HepG2 (cell line): ENCODE measurements around the gene DAAM2. TPM values are rescaled to one million over a fixed set of nuclear protein-coding genes. Genes with fewer than 3 reads are reported as not detected.

Experiments
- ATAC-seq: fragments of 200-7000 bp; cut with Tn5 transposase; 3 replicates; pipeline ENCODE4 v1.9.1; 2020; ENCODE audit warnings: mild to moderate bottlenecking, moderate library complexity
- BruUV-seq: library from RNA; stranded (reverse); fragments of 400-500 nt; replicated peaks from 2 replicates; lab custom pipeline; 2021; lab: Mats Ljungman, UMichigan
- CTCF ChIA-PET: fragments of 300-600 bp; formaldehyde crosslinking; extraction: SDS; loops from one replicate; lab custom pipeline; 2021; ENCODE audit warnings: low total read pairs, inconsistent platforms, low intra/inter-chr PET ratio; lab: Yijun Ruan, JAX
- POLR2A ChIA-PET: fragments of 350-600 bp; sonication (Branson Sonifier 250); formaldehyde crosslinking; loops from one replicate; lab custom pipeline; 2020; ENCODE audit warnings: antibody characterized with exemption, inconsistent platforms; lab: Yijun Ruan, JAX
- DNase-seq: peaks from one replicate; pipeline ENCODE4 v3.0.0-alpha.2; 2015; ENCODE audit warnings: low spot score
- FAIRE-seq: peaks from 3 replicates; lab custom pipeline; 2011; peaks lifted over from hg19 to GRCh38; lab: Jason Lieb, UNC
- H2AFZ ChIP-seq: one replicate; pipeline ENCODE4 v1.6.1; 2011; ENCODE audit warnings: low read length, inconsistent platforms
- H3K27ac ChIP-seq: fragments of 300-600 bp; 3 replicates; pipeline ENCODE4 v1.8.0; 2011; ENCODE audit warnings: mixed run types, mild to moderate bottlenecking, mixed read lengths, low read length, inconsistent platforms; ENCODE audit not compliant: insufficient read depth; ENCODE audit errors: extremely low read length
- H3K27me3 ChIP-seq, 2 experiments: fragments of 200-600 bp in 1 of 2; 2 replicates in 1 of 2; 3 replicates in 1 of 2; pipeline versions ENCODE4 v1.6.0 to v1.8.0; 2011; ENCODE audit warnings: low read length in 2 of 2, mild to moderate bottlenecking in 2 of 2, moderate library complexity in 2 of 2, inconsistent platforms in 1 of 2; ENCODE audit not compliant: insufficient read depth in 2 of 2, control insufficient read depth in 1 of 2
- H3K36me3 ChIP-seq, 2 experiments: fragments of 200-600 bp in 1 of 2; replicated peaks in 1 of 2; 2 replicates in 1 of 2; 3 replicates in 1 of 2; pipeline versions ENCODE4 v1.5.1 to v1.8.0; 2011; ENCODE audit warnings: low read length in 2 of 2, inconsistent platforms in 1 of 2; ENCODE audit not compliant: insufficient read depth in 2 of 2, control insufficient read depth in 1 of 2
- H3K4me1 ChIP-seq: 2 replicates; pipeline ENCODE4 v1.5.1; 2012; ENCODE audit warnings: low read length, inconsistent platforms; ENCODE audit not compliant: insufficient read depth
- H3K4me2 ChIP-seq: 2 replicates; pipeline ENCODE4 v1.6.0; 2011; ENCODE audit warnings: low read depth, low read length, inconsistent platforms
- H3K4me3 ChIP-seq, 3 experiments: fragments of 200-600 bp in 1 of 3; sonication (generic), shearing (Covaris generic) in 1 of 3; replicated peaks in 1 of 3; 2 replicates each; pipeline ENCODE4 v1.5.1; 2011 to 2016; ENCODE audit warnings: low read length in 3 of 3, inconsistent platforms in 2 of 3, low read depth in 2 of 3, mild to moderate bottlenecking in 2 of 3, control low read depth in 1 of 3, mixed read lengths in 1 of 3; ENCODE audit not compliant: insufficient read depth in 1 of 3
- H3K79me2 ChIP-seq: one replicate; pipeline ENCODE4 v1.6.1; 2011; ENCODE audit warnings: low read length, inconsistent platforms; ENCODE audit not compliant: insufficient read depth
- H3K9ac ChIP-seq: 2 replicates; pipeline ENCODE4 v1.6.0; 2011; ENCODE audit warnings: mild to moderate bottlenecking, low read depth, low read length, inconsistent platforms; ENCODE audit not compliant: insufficient read depth
- H3K9me3 ChIP-seq: 2 replicates; pipeline ENCODE4 v1.5.1; 2012; ENCODE audit warnings: mild to moderate bottlenecking, low read length
- H4K20me1 ChIP-seq: 2 replicates; pipeline ENCODE4 v1.6.0; 2011; ENCODE audit warnings: inconsistent platforms, mild to moderate bottlenecking, low read length, moderate library complexity; ENCODE audit not compliant: insufficient read depth
- CSRNP1 ChIP-seq: sonication (generic); formaldehyde crosslinking; IDR thresholded peaks from 2 replicates; pipeline ENCODE4 v1.8.1; 2023; ENCODE audit warnings: mild to moderate bottlenecking, missing genetic modification reagents
- FOXP4 ChIP-seq: sonication (generic); formaldehyde crosslinking; IDR thresholded peaks from 2 replicates; pipeline ENCODE4 v1.4.0; 2020; ENCODE audit warnings: missing genetic modification reagents
- GFI1 ChIP-seq: sonication (generic); formaldehyde crosslinking; IDR thresholded peaks from 2 replicates; pipeline ENCODE4 v1.5.0; 2020; ENCODE audit warnings: missing genetic modification reagents, mild to moderate bottlenecking, borderline replicate concordance
- HIVEP1 ChIP-seq: sonication (generic); formaldehyde crosslinking; IDR thresholded peaks from 2 replicates; pipeline ENCODE4 v1.4.0; 2020; ENCODE audit warnings: mild to moderate bottlenecking, missing genetic modification reagents
- IRX3 ChIP-seq: sonication (generic); formaldehyde crosslinking; IDR thresholded peaks from 2 replicates; pipeline ENCODE4 v1.8.1; 2023; ENCODE audit warnings: mild to moderate bottlenecking, low read depth, missing genetic modification reagents, borderline replicate concordance
- MAFK ChIP-seq, 2 experiments: IDR thresholded peaks in 1 of 2; conservative IDR thresholded peaks in 1 of 2; 2 replicates each; pipeline ENCODE4 v1.6.1; 2011; ENCODE audit warnings: improper control_type of control experiment in 2 of 2, low read length in 2 of 2
- NAIF1 ChIP-seq: sonication (generic); formaldehyde crosslinking; IDR thresholded peaks from 2 replicates; pipeline ENCODE4 v1.5.0; 2020; ENCODE audit warnings: mild to moderate bottlenecking, missing genetic modification reagents, borderline replicate concordance
- TBP ChIP-seq: sonication (generic); formaldehyde crosslinking; IDR thresholded peaks from 2 replicates; pipeline ENCODE4 v1.5.0; 2020; ENCODE audit warnings: missing genetic modification reagents
- THAP7 ChIP-seq: sonication (generic); formaldehyde crosslinking; IDR thresholded peaks from 2 replicates; pipeline ENCODE4 v1.8.1; 2023; ENCODE audit warnings: mild to moderate bottlenecking, missing genetic modification reagents
- ZBTB1 ChIP-seq: sonication (generic); formaldehyde crosslinking; IDR thresholded peaks from 2 replicates; pipeline ENCODE4 v1.4.0; 2020; ENCODE audit warnings: missing genetic modification reagents, borderline replicate concordance
- ZBTB2 ChIP-seq: sonication (generic); formaldehyde crosslinking; IDR thresholded peaks from 2 replicates; pipeline ENCODE4 v1.8.0; 2022; ENCODE audit warnings: low read depth, missing genetic modification reagents
- ZFP82 ChIP-seq: sonication (generic); formaldehyde crosslinking; IDR thresholded peaks from 2 replicates; pipeline ENCODE4 v1.5.1; 2020; ENCODE audit warnings: mild to moderate bottlenecking, missing genetic modification reagents, borderline replicate concordance
- ZNF496 ChIP-seq: sonication (generic); formaldehyde crosslinking; IDR thresholded peaks from 2 replicates; pipeline ENCODE4 v1.8.1; 2023; ENCODE audit warnings: mild to moderate bottlenecking, moderate library complexity, missing genetic modification reagents; ENCODE audit not compliant: insufficient replicate concordance
- ZNF556 ChIP-seq: sonication (generic); formaldehyde crosslinking; IDR thresholded peaks from 2 replicates; pipeline ENCODE4 v1.4.0; 2020; ENCODE audit warnings: mild to moderate bottlenecking, missing genetic modification reagents, borderline replicate concordance
- ZSCAN12 ChIP-seq: sonication (generic); formaldehyde crosslinking; IDR thresholded peaks from 2 replicates; pipeline ENCODE4 v1.9.0; 2021; ENCODE audit warnings: mild to moderate bottlenecking, missing genetic modification reagents
- WGBS: methylation state at CpG from one replicate; pipeline ENCODE4 v1.1.6; 2017; ENCODE audit warnings: low lambda C conversion rate; 5-methylcytosine and 5-hydroxymethylcytosine counted together
- in situ Hi-C: cut with HindIII; loops from 2 replicates; pipeline ENCODE4 v1.10.0; 2017; ENCODE audit warnings: low pct_unique_long_range_greater_than_20kb; ENCODE audit not compliant: extremely low pct_ligation_motif_present
- intact Hi-C: fragments of 100-400 bp; cut with micrococcal nuclease; formaldehyde crosslinking; loops from one replicate; pipeline ENCODE4 v1.10.0; 2022; ENCODE audit not compliant: unreplicated experiment
- polyA plus RNA-seq, 8 experiments: library from polyadenylated mRNA; depleted of rRNA in 3 of 8; stranded (reverse) in 7 of 8; unstranded in 1 of 8; fragments of >200 nt; fragmentation: Illumina TruSeq in 4 of 8; extraction: Trizol in 4 of 8; gene quantifications; 2 replicates each; pipeline versions ENCODE4 v1.2.1 to v1.2.3, GENCODE V29; 2011 to 2016; ENCODE audit warnings: low read depth in 4 of 8, missing spikeins in 1 of 8, mixed read lengths in 1 of 8; ENCODE audit not compliant: insufficient read depth in 1 of 8
- total RNA-seq, 5 experiments: library from RNA; depleted of rRNA; stranded (reverse); fragments of >200 nt; fragmentation: Illumina TruSeq; extraction: Trizol; gene quantifications; 2 replicates each; pipeline ENCODE4 v1.2.3, GENCODE V29; 2016; ENCODE audit warnings: low read depth in 1 of 5
- TF ChIP-seq, protein P1 (sequence below): sonication (generic); formaldehyde crosslinking; IDR thresholded peaks from 2 replicates; pipeline ENCODE4 v1.4.0; 2020; ENCODE audit warnings: mild to moderate bottlenecking, missing genetic modification reagents, borderline replicate concordance

The DAAM2 gene
- total and polyA plus RNA-seq, 2 of the 13 experiments (the other 11 are each of a cell fraction or from before 2014, with no cell fraction given): 0.01 TPM; not detected in 1

GRCh38 chr6:39929733-39930461 is 137.7 kb downstream of the DAAM2 start:
- Histone ChIP-seq H3K4me1 (peaks cover 29% of the 10 kb centered on the region), H3K27ac (no peak overlapping the region), H2AFZ (no peak overlapping the region), H3K9ac (no peak overlapping the region), H3K4me3 (no peak overlapping the region), H3K36me3 (peaks cover 4 to 8% of the 10 kb centered on the region in 2 experiments; a peak in 3 of 5 replicates), H3K27me3 (no peaks in the 10 kb centered on the region), H3K4me2 (no peak overlapping the region), H3K9me3 (no peaks in the 10 kb centered on the region), H3K79me2 (no peaks in the 10 kb centered on the region), H4K20me1 (no peaks in the 10 kb centered on the region)
- DNase-seq (peak; percentile 26), ATAC-seq (no peak), FAIRE-seq (no peak)
- no TSS peak for BruUV-seq
- in situ Hi-C loops: no loop called here
- POLR2A ChIA-PET: no interaction called here
- CTCF ChIA-PET: no interaction called here
- 86% methylated on average over 11 of the region's 11 CpGs for WGBS
- intact Hi-C loops: no loop called here
- TF ChIP-seq GFI1 (CRISPR knock-in tag) (no peak), ZNF496 (no peak), FOXP4 (CRISPR knock-in tag) (no peak), ZBTB1 (no peak), TBP (no peak), ZSCAN12 (no peak), MAFK (conservative IDR thresholded peaks at IDR 0.05 in 1 of 2, IDR thresholded peaks at IDR 0.05 in 1 of 2; ENCODE audit: low read length in 2 of 2) (no peak), IRX3 (no peak), THAP7 (no peak), HIVEP1 (CRISPR knock-in tag) (no peak), NAIF1 (CRISPR knock-in tag) (no peak), ZBTB2 (no peak), CSRNP1 (CRISPR knock-in tag) (no peak), ZFP82 (CRISPR knock-in tag) (no peak), ZNF556 (CRISPR knock-in tag) (no peak)
- TF ChIP-seq, protein P1, sequence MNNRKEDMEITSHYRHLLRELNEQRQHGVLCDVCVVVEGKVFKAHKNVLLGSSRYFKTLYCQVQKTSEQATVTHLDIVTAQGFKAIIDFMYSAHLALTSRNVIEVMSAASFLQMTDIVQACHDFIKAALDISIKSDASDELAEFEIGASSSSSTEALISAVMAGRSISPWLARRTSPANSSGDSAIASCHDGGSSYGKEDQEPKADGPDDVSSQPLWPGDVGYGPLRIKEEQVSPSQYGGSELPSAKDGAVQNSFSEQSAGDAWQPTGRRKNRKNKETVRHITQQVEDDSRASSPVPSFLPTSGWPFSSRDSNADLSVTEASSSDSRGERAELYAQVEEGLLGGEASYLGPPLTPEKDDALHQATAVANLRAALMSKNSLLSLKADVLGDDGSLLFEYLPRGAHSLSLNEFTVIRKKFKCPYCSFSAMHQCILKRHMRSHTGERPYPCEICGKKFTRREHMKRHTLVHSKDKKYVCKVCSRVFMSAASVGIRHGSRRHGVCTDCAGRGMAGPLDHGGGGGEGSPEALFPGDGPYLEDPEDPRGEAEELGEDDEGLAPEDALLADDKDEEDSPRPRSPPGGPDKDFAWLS (CRISPR knock-in tag): no peak
